ENCODE measurements around the gene MCTP1.

MCTP1 gene

DNA sequence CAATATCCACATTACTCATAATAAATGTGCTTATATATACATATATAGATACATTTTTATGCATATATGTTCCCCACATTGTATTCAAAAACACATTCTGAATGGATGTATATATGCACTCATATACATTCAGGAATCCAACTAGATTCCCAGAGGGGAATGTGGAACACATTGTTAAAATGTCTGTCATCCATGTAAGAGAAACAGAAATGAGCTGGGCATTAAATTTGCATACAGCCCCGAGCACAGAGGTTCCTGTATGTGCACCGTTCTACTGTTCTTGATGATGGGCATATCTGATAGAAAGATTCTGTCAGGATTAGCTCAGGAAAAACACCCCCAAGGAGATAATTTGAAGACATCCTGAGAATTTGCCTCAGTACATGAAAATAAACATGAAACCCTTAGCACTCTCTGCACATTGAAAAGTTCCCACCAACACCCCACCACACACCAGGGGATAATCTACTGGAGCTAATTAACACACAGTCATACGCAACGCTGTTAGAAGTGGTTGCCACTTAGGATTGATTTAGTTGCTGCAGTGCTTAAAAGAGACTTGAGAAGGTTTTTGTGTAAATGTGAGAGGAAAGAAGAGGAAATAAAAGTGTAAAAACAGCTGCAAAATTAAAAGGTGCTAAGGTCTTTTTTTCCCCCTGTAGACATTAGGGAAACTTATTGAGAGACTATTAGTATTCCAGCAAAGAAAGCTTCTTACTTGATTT, 443.1 kb downstream of the MCTP1 start:
- no peaks in the 10 kb centered on the region for H4K20me1 ChIP-seq (ENCODE audit: control insufficient read depth, insufficient read depth, low read depth, low read length)
- H3K9me2 ChIP-seq (replicated peaks; ENCODE audit: control insufficient read depth, low read length), result no peaks in the 10 kb centered on the region
- H3K4me1 ChIP-seq (ENCODE audit: control insufficient read depth, low read length), result no peaks in the 10 kb centered on the region
- H3K79me2 ChIP-seq (ENCODE audit: control insufficient read depth, low read length), result no peaks in the 10 kb centered on the region
- no peak overlapping the region for H3K4me2 ChIP-seq (ENCODE audit: low read length)
- H3K36me3 ChIP-seq (ENCODE audit: control insufficient read depth, low read length), result no peaks in the 10 kb centered on the region
- no peak for TF ChIP-seq EZH2phosphoT487 (IDR thresholded peaks at IDR 0.05; ENCODE audit: borderline replicate concordance, low read length)
- TF ChIP-seq, protein P1, sequence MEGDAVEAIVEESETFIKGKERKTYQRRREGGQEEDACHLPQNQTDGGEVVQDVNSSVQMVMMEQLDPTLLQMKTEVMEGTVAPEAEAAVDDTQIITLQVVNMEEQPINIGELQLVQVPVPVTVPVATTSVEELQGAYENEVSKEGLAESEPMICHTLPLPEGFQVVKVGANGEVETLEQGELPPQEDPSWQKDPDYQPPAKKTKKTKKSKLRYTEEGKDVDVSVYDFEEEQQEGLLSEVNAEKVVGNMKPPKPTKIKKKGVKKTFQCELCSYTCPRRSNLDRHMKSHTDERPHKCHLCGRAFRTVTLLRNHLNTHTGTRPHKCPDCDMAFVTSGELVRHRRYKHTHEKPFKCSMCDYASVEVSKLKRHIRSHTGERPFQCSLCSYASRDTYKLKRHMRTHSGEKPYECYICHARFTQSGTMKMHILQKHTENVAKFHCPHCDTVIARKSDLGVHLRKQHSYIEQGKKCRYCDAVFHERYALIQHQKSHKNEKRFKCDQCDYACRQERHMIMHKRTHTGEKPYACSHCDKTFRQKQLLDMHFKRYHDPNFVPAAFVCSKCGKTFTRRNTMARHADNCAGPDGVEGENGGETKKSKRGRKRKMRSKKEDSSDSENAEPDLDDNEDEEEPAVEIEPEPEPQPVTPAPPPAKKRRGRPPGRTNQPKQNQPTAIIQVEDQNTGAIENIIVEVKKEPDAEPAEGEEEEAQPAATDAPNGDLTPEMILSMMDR (IDR thresholded peaks at IDR 0.05; ENCODE audit: low read depth, low read length, poor library complexity, severe bottlenecking), result no peak
- H3F3A ChIP-seq (ENCODE audit: control insufficient read depth, insufficient read depth), result no peaks in the 10 kb centered on the region
- H3K27me3 ChIP-seq (ENCODE audit: control insufficient read depth, low read length), result 0 out of 2 replicates have a peak, but pooled peaks cover 2% of the 10 kb centered on the region
- H3K9me3 ChIP-seq (ENCODE audit: control insufficient read depth, insufficient read depth, low read length), result no peaks in the 10 kb centered on the region
- H3K4me3 ChIP-seq (ENCODE audit: low read length), result no peak overlapping the region
- no peak overlapping the region for H3K27ac ChIP-seq (ENCODE audit: low read depth, low read length)

GRCh38 chr5:94833851-94834250, 451.0 kb downstream of the MCTP1 start:
- Histone ChIP-seq H3K9me3 (ENCODE audit: control insufficient read depth, insufficient read depth, low read length) (no peaks in the 10 kb centered on the region), H3K4me1 (ENCODE audit: control insufficient read depth, low read length) (no peaks in the 10 kb centered on the region), H3K36me3 (ENCODE audit: control insufficient read depth, low read length) (no peaks in the 10 kb centered on the region), H3K9me2 (replicated peaks; ENCODE audit: control insufficient read depth, low read length) (no peaks in the 10 kb centered on the region), H3K27ac (ENCODE audit: low read depth, low read length) (no peak overlapping the region), H4K20me1 (ENCODE audit: control insufficient read depth, insufficient read depth, low read depth, low read length) (no peaks in the 10 kb centered on the region), H3K4me2 (ENCODE audit: low read length) (no peak overlapping the region), H3K4me3 (ENCODE audit: low read length) (no peak overlapping the region), H3K79me2 (ENCODE audit: control insufficient read depth, low read length) (no peaks in the 10 kb centered on the region), H3F3A (ENCODE audit: control insufficient read depth, insufficient read depth) (no peaks in the 10 kb centered on the region), H3K27me3 (ENCODE audit: control insufficient read depth, low read length) (no peaks in the 10 kb centered on the region)
- no peak for TF ChIP-seq EZH2phosphoT487 (IDR thresholded peaks at IDR 0.05; ENCODE audit: borderline replicate concordance, low read length)
- TF ChIP-seq, protein P1 (IDR thresholded peaks at IDR 0.05; ENCODE audit: low read depth, low read length, poor library complexity, severe bottlenecking), result no peak

- Histone ChIP-seq H3K4me3 (ENCODE audit: low read length) (no peak overlapping the region), H3K36me3 (ENCODE audit: control insufficient read depth, low read length) (no peaks in the 10 kb centered on the region), H3K27me3 (ENCODE audit: control insufficient read depth, low read length) (no peaks in the 10 kb centered on the region), H3K9me3 (ENCODE audit: control insufficient read depth, insufficient read depth, low read length) (no peaks in the 10 kb centered on the region), H4K20me1 (ENCODE audit: control insufficient read depth, insufficient read depth, low read depth, low read length) (no peaks in the 10 kb centered on the region), H3K4me1 (ENCODE audit: control insufficient read depth, low read length) (no peaks in the 10 kb centered on the region), H3K27ac (ENCODE audit: low read depth, low read length) (no peak overlapping the region), H3K9me2 (replicated peaks; ENCODE audit: control insufficient read depth, low read length) (no peaks in the 10 kb centered on the region), H3K79me2 (ENCODE audit: control insufficient read depth, low read length) (no peaks in the 10 kb centered on the region), H3F3A (ENCODE audit: control insufficient read depth, insufficient read depth) (no peaks in the 10 kb centered on the region), H3K4me2 (ENCODE audit: low read length) (no peak overlapping the region)
- TF ChIP-seq, protein P1 (IDR thresholded peaks at IDR 0.05; ENCODE audit: low read depth, low read length, poor library complexity, severe bottlenecking), result no peak
- no peak for TF ChIP-seq EZH2phosphoT487 (IDR thresholded peaks at IDR 0.05; ENCODE audit: borderline replicate concordance, low read length)
Measured at GRCh38 chr5:94832685-94833084, 452.2 kb downstream of the MCTP1 start.
